Spinal cord (tissue), 4 donors: ENCODE results near the gene MID1IP1. TPM values are rescaled to one million over a fixed set of nuclear protein-coding genes. Genes with fewer than 3 reads are reported as not detected.

Experiments used
- polyA plus RNA-seq, 2 donors: library from polyadenylated mRNA; unstranded; fragments of 120-200 nt; gene quantifications; one replicate each; pipeline ENCODE4 v1.2.1, GENCODE V29; 2013; ENCODE audit not compliant: insufficient read length in 2 of 2
- total RNA-seq, 2 donors: library from RNA; depleted of rRNA in 1 of 2; stranded (reverse); fragments of 120-200 nt in 1 of 2; fragments of >200 nt in 1 of 2; gene quantifications; one replicate each; pipeline versions ENCODE4 v1.2.3 to v1.2.4, GENCODE V29; 2013 to 2014

The MID1IP1 gene
- total and polyA plus RNA-seq, 4 donors: 43.8 to 65.6 (median 52.9) TPM

Other genes with a start within 250 kb of the MID1IP1 start
- 100 to 1,000 TPM; 177 to 185 TPM for gene TSPAN7, start 239.9 kb upstream of the MID1IP1 start, total RNA-seq
- 100 to 1,000 TPM; 548 to 601 TPM for gene TSPAN7, start 239.9 kb upstream of the MID1IP1 start, polyA plus RNA-seq